Measurements from ENCODE around the gene CLIP2.

DNA sequence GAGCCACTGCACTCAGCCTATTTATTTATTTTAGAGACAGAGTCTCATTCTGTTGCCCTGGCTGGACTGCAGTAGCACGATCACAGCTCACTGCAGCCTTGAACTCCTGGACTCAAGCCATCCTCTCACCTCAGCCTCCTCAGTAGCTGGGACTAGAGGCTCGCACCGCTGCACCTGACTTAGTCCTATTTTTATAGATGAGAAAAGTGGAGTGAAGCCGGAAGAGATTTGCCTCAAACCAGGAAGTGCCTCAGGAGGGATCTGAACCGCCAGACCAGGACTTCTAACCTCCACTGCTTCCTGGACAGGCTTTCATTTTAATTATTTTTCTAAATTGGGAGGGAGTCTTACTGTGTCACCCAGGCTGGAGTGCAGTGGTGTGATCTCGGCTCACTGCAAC lies 17.5 kb upstream of the CLIP2 start:
- TF ChIP-seq POLR2A (IDR thresholded peaks at IDR 0.05; ENCODE audit: low read depth), result no peak
- TF ChIP-seq, protein P1, sequence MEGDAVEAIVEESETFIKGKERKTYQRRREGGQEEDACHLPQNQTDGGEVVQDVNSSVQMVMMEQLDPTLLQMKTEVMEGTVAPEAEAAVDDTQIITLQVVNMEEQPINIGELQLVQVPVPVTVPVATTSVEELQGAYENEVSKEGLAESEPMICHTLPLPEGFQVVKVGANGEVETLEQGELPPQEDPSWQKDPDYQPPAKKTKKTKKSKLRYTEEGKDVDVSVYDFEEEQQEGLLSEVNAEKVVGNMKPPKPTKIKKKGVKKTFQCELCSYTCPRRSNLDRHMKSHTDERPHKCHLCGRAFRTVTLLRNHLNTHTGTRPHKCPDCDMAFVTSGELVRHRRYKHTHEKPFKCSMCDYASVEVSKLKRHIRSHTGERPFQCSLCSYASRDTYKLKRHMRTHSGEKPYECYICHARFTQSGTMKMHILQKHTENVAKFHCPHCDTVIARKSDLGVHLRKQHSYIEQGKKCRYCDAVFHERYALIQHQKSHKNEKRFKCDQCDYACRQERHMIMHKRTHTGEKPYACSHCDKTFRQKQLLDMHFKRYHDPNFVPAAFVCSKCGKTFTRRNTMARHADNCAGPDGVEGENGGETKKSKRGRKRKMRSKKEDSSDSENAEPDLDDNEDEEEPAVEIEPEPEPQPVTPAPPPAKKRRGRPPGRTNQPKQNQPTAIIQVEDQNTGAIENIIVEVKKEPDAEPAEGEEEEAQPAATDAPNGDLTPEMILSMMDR (IDR thresholded peaks at IDR 0.05), result no peak

All from esophagus muscularis mucosa (tissue), 3 donors.